Suprapubic skin (tissue), 3 donors: ENCODE results near the gene PRMT5.

Experiments
- CTCF ChIP-seq, 2 donors: fragments of 200-600 bp in 1 of 2; fragments of 450-650 bp in 1 of 2; sonication (generic) in 1 of 2; IDR thresholded peaks; one replicate each; pipeline ENCODE4 v1.5.1; 2016 to 2019; ENCODE audit warnings: antibody characterized with exemption in 2 of 2, mild to moderate bottlenecking in 1 of 2, moderate library complexity in 1 of 2
- POLR2A ChIP-seq, 2 donors: fragments of 450-650 bp; IDR thresholded peaks; one replicate each; pipeline ENCODE4 v1.6.1; 2017; ENCODE audit warnings: antibody characterized with exemption in 2 of 2, mild to moderate bottlenecking in 2 of 2, moderate library complexity in 2 of 2

GRCh38 chr14:22952418-22952817 is 23.2 kb upstream of the PRMT5 start:
- TF ChIP-seq POLR2A (IDR thresholded peaks at IDR 0.05) (no peak), CTCF (IDR thresholded peaks at IDR 0.05) (no peak)
